Muscle layer of colon (tissue), 2 donors: ENCODE results near the gene LRCH1.

Experiments used
- H3K27ac ChIP-seq: one replicate; pipeline ENCODE4 v1.7.0; 2013; ENCODE audit warnings: low read depth, mild to moderate bottlenecking, low read length, moderate library complexity
- H3K27me3 ChIP-seq, 2 donors: one replicate each; pipeline ENCODE4 v1.7.0; 2013; ENCODE audit warnings: low read length in 2 of 2, mild to moderate bottlenecking in 2 of 2; ENCODE audit not compliant: insufficient read depth in 2 of 2, control insufficient read depth in 1 of 2
- H3K36me3 ChIP-seq: one replicate; pipeline ENCODE4 v1.7.0; 2013; ENCODE audit warnings: mild to moderate bottlenecking, low read length; ENCODE audit not compliant: insufficient read depth
- H3K4me1 ChIP-seq: one replicate; pipeline ENCODE4 v1.7.0; 2013; ENCODE audit warnings: mild to moderate bottlenecking, low read length; ENCODE audit not compliant: insufficient read depth
- H3K4me3 ChIP-seq, 2 donors: one replicate each; pipeline ENCODE4 v1.7.0; 2013; ENCODE audit warnings: low read length in 2 of 2, low read depth in 1 of 2, mild to moderate bottlenecking in 1 of 2, moderate library complexity in 1 of 2
- H3K9ac ChIP-seq: one replicate; pipeline ENCODE4 v1.7.0; 2013; ENCODE audit warnings: low read length
- H3K9me3 ChIP-seq: one replicate; pipeline ENCODE4 v1.7.0; 2013; ENCODE audit warnings: mild to moderate bottlenecking, low read length
- donor health status: abdominal sarcoma.
- donor health status: Adenocarcinoma of cecum.

LRCH1 gene

GRCh38 chr13:46521921-46522747 lies 30.8 kb upstream of the LRCH1 start:
- H3K36me3 ChIP-seq: no peaks in the 10 kb centered on the region
- no peak overlapping the region for H3K4me3 ChIP-seq
- no peak overlapping the region for H3K9ac ChIP-seq
- no peaks in the 10 kb centered on the region for H3K27me3 ChIP-seq
- H3K9me3 ChIP-seq: no peaks in the 10 kb centered on the region
- peaks cover 6% of the 10 kb centered on the region for H3K4me1 ChIP-seq
- no peak overlapping the region for H3K27ac ChIP-seq

- Histone ChIP-seq H3K4me3 (no peak overlapping the region), H3K9ac (no peak overlapping the region), H3K27ac (no peak overlapping the region), H3K9me3 (no peaks in the 10 kb centered on the region), H3K27me3 (no peaks in the 10 kb centered on the region), H3K36me3 (no peaks in the 10 kb centered on the region), H3K4me1 (peaks cover 6% of the 10 kb centered on the region)
Observed at GRCh38 chr13:46522748-46523030, 30.3 kb upstream of the LRCH1 start.

DNA sequence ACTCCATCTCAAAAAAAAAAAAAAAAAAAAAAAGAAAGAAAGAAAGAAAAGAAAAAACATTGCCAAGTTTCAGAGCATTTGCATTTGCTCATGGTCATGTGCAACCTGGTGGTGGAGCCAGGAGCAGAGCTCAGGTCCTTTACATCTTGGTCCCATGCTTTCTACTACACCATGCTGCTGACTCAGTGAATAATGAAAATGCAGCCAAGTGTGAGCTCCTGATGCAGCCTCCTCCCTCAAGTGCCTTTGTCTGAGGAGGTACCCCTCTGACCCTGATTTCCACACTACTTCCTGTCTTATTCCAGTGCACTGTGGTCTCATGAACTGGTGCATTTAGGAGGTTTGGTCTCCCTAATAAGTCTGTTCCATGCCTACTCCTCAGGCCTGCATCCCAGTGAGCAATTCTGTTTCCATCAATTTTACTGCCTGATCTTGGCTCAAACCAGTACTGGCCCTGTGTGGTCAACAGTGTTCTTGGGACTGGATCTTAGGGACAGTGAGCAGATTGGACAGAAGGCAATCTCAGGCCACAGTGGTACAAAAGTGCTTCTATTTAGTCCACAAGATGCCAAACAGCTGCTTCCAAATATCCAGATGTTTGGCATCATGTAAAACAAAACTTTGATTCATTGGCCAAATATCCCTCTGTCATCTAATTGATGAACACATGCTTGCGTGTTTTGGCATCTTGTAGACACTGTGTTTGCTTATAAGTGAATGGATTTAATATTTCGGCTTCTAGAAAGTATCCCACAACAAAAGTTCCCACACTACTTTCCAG lies 28.8 kb upstream of the LRCH1 start:
- Histone ChIP-seq H3K4me3 (no peak overlapping the region), H3K9me3 (no peaks in the 10 kb centered on the region), H3K27ac (no peak overlapping the region), H3K27me3 (no peaks in the 10 kb centered on the region), H3K4me1 (peaks cover 6% of the 10 kb centered on the region), H3K9ac (no peak overlapping the region), H3K36me3 (no peaks in the 10 kb centered on the region)

DNA sequence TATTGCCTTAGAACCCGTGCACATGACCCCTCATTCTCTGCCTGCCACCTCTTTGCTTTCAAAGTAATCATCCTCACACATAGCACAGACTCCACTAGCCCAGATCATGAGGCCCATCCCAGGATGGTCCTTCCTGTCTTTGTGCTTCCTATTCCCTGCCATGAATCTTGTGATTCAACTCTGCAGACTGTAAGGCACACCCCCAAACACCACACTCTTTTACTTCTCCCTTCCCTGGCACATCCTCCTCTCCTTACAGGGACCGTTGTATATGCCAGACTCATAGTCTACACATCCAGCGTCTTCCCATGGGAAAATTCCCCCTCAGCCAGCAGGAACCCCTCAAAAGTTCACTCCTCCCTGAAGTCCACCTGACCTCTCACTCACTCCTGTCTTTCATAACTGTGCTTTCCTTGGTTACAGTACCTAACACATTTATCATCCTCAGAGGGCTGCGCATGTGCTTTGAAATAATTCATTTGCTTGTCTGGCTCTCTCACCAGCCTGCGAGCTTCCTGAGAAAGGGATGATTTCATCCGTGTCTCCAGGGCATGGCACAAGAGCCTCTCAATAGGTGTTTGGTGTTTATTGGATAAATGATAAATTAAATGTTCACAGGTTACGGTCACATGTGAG lies 26.8 kb upstream of the LRCH1 start:
- H3K9ac ChIP-seq: no peak overlapping the region
- no peaks in the 10 kb centered on the region for H3K27me3 ChIP-seq
- no peak overlapping the region for H3K4me3 ChIP-seq
- no peaks in the 10 kb centered on the region for H3K36me3 ChIP-seq
- H3K4me1 ChIP-seq: peaks cover 10% of the 10 kb centered on the region
- no peak overlapping the region for H3K27ac ChIP-seq
- no peaks in the 10 kb centered on the region for H3K9me3 ChIP-seq

DNA sequence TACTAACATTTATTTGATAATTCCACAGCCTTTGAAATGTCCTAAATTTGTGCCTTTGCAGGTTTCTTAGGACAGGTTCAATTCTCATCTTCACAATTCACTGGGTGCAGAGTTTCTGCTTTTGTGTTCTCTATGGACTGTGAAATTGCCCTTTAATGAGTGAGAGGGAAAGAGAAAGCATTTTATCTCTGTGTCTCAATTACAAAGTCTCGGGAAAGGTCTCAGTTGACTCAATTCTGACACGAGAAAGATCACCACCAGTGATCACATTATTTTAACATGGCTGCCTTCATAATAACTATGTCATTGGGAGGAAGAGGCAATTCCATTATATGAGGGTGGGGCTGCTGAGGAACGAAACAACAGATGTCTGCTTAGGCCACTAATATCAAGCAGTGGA lies 26.2 kb upstream of the LRCH1 start:
- Histone ChIP-seq H3K4me3 (no peak overlapping the region), H3K9me3 (no peaks in the 10 kb centered on the region), H3K36me3 (no peaks in the 10 kb centered on the region), H3K4me1 (peaks cover 10% of the 10 kb centered on the region), H3K27ac (no peak overlapping the region), H3K27me3 (no peaks in the 10 kb centered on the region), H3K9ac (no peak overlapping the region)

DNA sequence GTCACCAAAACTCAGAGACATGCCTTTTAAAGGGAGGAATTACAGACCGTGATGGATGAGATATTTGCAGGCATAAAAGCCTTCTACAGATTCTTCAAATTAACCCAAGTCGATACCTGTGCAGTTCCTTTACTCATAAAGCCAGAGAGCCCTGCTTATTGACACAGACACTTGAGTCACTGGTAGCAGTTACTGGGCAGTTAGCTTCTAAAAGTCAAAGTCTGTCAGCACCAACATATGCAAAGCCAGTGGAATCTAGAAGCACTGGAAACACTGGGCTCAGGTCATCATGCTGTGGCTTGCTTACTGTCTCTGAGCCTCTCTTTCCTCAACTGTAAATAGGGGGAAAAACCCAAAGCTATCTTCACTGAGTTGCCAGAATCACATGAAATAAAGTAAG lies 25.7 kb upstream of the LRCH1 start:
- H3K36me3 ChIP-seq: no peaks in the 10 kb centered on the region

GRCh38 chr13:46529216-46529919 lies 23.6 kb upstream of the LRCH1 start:
- Histone ChIP-seq H3K9me3 (no peaks in the 10 kb centered on the region), H3K36me3 (no peaks in the 10 kb centered on the region), H3K4me1 (peaks cover 3% of the 10 kb centered on the region)

More for the DNA sequence above, 25.7 kb upstream of the LRCH1 start:
- H3K27me3 ChIP-seq: no peaks in the 10 kb centered on the region
- H3K4me1 ChIP-seq: peaks cover 10% of the 10 kb centered on the region
- no peak overlapping the region for H3K27ac ChIP-seq
- no peak overlapping the region for H3K4me3 ChIP-seq
- no peaks in the 10 kb centered on the region for H3K9me3 ChIP-seq
- H3K9ac ChIP-seq: no peak overlapping the region

GRCh38 chr13:46530084-46530935 lies 22.7 kb upstream of the LRCH1 start:
- Histone ChIP-seq H3K9me3 (no peaks in the 10 kb centered on the region), H3K4me1 (peaks cover 3% of the 10 kb centered on the region), H3K36me3 (no peaks in the 10 kb centered on the region), H3K27ac (no peak overlapping the region), H3K27me3 (no peaks in the 10 kb centered on the region), H3K9ac (no peak overlapping the region), H3K4me3 (no peak overlapping the region)

More at GRCh38 chr13:46529216-46529919, 23.6 kb upstream of the LRCH1 start:
- no peaks in the 10 kb centered on the region for H3K27me3 ChIP-seq
- H3K27ac ChIP-seq: no peak overlapping the region
- H3K9ac ChIP-seq: no peak overlapping the region
- H3K4me3 ChIP-seq: no peak overlapping the region

- no peaks in the 10 kb centered on the region for H3K36me3 ChIP-seq
- H3K27me3 ChIP-seq: no peaks in the 10 kb centered on the region
- H3K4me1 ChIP-seq: peaks cover 3% of the 10 kb centered on the region
- H3K27ac ChIP-seq: no peak overlapping the region
- no peak overlapping the region for H3K4me3 ChIP-seq
- H3K9ac ChIP-seq: no peak overlapping the region
- H3K9me3 ChIP-seq: no peaks in the 10 kb centered on the region
Observed at GRCh38 chr13:46531953-46532352, 21.0 kb upstream of the LRCH1 start.

DNA sequence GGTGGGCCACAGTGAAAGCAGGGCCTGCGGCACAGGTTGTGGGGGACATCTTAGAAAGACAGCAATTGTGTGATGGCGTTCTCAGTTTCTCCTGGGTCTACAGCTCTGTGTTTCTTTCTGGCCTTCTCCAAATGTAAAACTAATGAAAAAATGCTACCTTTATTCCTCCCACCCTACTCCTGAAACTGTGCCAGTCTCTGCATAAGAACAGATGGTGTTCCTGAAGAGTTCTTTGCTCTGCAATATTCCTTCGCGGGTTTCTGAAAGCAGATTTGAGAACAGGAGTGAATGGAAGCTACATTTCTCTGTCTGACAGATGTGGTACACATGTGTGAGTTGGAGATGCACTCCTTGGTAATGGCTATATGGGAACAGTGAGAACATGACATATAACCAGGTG lies 18.0 kb upstream of the LRCH1 start:
- Histone ChIP-seq H3K27me3 (no peaks in the 10 kb centered on the region), H3K4me3 (no peak overlapping the region), H3K4me1 (peaks cover 3% of the 10 kb centered on the region), H3K9me3 (no peaks in the 10 kb centered on the region), H3K9ac (no peak overlapping the region), H3K27ac (no peak overlapping the region), H3K36me3 (no peaks in the 10 kb centered on the region)
